ENCODE results near the gene SMPDL3B.

SMPDL3B gene

DNA sequence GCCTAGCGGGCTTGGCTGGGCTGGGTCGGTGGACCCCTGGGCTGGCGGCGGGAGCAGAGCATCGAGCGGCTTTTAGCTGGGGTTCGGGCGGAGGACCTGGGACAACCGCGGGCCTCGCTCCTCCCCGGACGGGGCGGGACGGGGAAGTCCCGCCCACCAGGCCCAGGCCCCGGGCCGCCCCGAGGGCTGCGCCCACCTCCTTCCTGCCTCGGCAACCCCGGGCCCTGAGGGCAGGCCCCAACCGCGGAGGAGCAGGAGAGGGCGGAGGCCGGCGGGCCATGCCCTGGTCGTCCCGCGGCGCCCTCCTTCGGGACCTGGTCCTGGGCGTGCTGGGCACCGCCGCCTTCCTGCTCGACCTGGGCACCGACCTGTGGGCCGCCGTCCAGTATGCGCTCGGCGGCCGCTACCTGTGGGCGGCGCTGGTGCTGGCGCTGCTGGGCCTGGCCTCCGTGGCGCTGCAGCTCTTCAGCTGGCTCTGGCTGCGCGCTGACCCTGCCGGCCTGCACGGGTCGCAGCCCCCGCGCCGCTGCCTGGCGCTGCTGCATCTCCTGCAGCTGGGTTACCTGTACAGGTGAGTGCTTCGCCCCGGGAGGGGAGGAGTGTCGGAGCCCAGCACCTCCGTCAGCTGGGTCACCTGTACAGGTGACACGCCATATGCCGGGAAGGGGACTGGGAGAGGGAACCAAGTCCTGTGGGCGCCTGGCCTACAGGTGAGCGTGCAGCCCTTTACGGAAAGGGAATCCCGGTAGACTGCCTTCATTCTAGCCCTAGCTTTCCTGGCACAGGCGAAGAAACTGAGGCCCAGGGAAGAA, 25.2 kb downstream of the SMPDL3B start, which contains the start of gene XKR8:
Gene XKR8, plus strand, starts transcription at position 182 of the 812 bp plus-strand sequence. Its CDS starts 97 bp downstream, at position 279.
- DNase-seq (ENCODE audit: low read depth) = no peak
- TF ChIP-seq, protein P1, sequence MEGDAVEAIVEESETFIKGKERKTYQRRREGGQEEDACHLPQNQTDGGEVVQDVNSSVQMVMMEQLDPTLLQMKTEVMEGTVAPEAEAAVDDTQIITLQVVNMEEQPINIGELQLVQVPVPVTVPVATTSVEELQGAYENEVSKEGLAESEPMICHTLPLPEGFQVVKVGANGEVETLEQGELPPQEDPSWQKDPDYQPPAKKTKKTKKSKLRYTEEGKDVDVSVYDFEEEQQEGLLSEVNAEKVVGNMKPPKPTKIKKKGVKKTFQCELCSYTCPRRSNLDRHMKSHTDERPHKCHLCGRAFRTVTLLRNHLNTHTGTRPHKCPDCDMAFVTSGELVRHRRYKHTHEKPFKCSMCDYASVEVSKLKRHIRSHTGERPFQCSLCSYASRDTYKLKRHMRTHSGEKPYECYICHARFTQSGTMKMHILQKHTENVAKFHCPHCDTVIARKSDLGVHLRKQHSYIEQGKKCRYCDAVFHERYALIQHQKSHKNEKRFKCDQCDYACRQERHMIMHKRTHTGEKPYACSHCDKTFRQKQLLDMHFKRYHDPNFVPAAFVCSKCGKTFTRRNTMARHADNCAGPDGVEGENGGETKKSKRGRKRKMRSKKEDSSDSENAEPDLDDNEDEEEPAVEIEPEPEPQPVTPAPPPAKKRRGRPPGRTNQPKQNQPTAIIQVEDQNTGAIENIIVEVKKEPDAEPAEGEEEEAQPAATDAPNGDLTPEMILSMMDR (IDR thresholded peaks at IDR 0.05; ENCODE audit: control insufficient read depth, insufficient read depth, low read depth, low read length, missing control alignments) = peak; percentile 24
- peak within 1 kb of the TSS; percentile 77 for H3K4me3 ChIP-seq (ENCODE audit: control insufficient read depth, low read depth, low read length)

DNA sequence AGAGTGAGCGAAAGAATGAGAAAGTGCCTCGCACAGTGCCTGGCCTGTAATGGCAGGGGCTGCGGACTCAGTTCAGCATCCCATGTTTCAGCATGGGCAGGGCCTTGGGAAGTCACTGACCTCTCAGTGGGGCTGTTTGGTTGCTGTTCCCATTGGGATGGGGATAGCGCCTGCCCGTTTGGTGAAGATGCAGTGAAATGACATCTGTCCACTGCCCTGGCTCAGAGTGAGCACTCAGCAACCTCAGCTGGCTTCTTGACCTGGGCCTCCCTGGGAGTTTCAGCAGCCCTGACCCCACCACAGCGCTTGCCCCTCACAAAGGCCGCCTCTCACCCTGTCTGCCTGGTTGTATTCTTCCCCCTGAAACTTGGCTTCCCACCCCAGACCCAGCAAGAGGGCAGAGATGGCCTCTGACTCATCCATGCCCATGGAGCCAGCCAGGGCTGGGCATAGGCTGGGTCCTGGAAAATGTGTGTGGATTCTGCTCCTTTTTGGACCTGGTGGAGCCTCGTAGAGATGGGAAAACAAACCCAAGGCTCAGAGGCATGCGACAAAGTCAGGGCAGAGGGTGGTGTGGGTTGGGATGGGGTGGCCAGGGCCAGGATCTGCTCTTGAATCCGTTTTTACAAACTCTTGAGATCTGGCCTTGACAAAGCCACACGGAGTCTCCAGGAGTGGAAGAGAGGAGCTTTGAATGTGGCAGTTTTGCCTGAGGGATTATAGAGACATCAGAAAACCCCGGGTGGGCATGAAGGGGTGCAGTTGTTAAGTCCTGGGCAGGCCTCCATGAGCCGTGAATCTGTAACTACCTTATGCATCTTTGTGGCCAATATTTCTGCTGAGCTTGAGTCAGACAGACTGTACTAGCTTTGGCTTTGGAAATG, 26.2 kb downstream of the SMPDL3B start:
- peak overlapping the region; percentile 77 for H3K4me3 ChIP-seq (ENCODE audit: control insufficient read depth, low read depth, low read length)
- TF ChIP-seq, protein P1 (IDR thresholded peaks at IDR 0.05; ENCODE audit: control insufficient read depth, insufficient read depth, low read depth, low read length, missing control alignments) = no peak
- no peak for DNase-seq (ENCODE audit: low read depth)

DNA sequence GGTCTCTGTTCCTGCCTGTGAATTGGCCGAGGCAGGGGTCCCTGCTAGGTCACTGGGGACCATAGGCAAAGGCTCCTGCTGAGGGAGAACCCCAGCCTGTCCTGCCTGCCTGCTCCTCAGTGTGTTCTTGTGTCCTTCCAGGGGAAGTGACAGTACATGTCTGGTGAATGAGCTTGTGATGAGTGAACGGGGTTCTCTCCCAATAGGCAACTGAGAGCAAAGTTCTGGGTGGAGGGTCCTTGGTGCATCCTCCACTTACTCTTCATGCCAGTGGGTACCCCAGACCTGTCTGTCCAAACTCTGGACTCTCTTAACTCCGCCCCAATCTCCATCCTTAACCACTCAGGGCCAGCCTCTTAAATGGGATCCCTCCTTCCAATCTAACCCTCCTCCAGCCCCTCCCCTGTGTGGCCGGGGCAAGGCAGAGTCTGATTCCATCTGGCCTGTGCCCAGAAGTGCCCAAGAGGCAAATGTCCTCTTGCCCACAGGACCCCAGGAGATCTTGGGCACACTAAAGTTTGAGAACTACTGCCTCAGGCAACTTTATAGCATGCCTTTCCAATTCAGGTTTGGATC, 26.9 kb downstream of the SMPDL3B start:
- H3K4me3 ChIP-seq (ENCODE audit: control insufficient read depth, low read depth, low read length) = no peak overlapping the region
- TF ChIP-seq, protein P1 (IDR thresholded peaks at IDR 0.05; ENCODE audit: control insufficient read depth, insufficient read depth, low read depth, low read length, missing control alignments) = no peak
- DNase-seq (ENCODE audit: low read depth) = no peak

DNA sequence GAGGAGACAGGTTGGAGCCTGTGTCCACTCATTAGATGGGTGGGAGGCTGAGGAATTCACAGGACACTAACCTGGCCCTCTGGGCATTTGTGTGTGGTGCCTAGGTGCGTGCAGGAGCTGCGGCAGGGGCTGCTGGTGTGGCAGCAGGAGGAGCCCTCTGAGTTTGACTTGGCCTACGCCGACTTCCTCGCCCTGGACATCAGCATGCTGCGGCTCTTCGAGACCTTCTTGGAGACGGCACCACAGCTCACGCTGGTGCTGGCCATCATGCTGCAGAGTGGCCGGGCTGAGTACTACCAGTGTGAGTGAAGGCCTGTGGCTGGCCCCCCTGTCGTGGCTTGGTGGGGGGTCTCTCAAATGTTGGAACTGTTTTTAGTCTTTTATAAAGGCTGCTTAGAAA, 28.6 kb downstream of the SMPDL3B start:
- TF ChIP-seq, protein P1 (IDR thresholded peaks at IDR 0.05; ENCODE audit: control insufficient read depth, insufficient read depth, low read depth, low read length, missing control alignments) = no peak
- H3K4me3 ChIP-seq (ENCODE audit: control insufficient read depth, low read depth, low read length) = no peak overlapping the region
- no peak for DNase-seq (ENCODE audit: low read depth)

DNA sequence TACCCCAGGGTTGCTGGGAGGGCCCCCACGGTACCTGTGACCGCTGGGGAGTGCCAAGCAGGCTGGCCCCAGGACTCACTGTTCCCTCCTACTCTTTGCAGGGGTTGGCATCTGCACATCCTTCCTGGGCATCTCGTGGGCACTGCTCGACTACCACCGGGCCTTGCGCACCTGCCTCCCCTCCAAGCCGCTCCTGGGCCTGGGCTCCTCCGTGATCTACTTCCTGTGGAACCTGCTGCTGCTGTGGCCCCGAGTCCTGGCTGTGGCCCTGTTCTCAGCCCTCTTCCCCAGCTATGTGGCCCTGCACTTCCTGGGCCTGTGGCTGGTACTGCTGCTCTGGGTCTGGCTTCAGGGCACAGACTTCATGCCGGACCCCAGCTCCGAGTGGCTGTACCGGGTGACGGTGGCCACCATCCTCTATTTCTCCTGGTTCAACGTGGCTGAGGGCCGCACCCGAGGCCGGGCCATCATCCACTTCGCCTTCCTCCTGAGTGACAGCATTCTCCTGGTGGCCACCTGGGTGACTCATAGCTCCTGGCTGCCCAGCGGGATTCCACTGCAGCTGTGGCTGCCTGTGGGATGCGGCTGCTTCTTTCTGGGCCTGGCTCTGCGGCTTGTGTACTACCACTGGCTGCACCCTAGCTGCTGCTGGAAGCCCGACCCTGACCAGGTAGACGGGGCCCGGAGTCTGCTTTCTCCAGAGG, 31.8 kb downstream of the SMPDL3B start:
- TF ChIP-seq, protein P1 (IDR thresholded peaks at IDR 0.05; ENCODE audit: control insufficient read depth, insufficient read depth, low read depth, low read length, missing control alignments) = no peak
- no peak for DNase-seq (ENCODE audit: low read depth)
- no peak overlapping the region for H3K4me3 ChIP-seq (ENCODE audit: control insufficient read depth, low read depth, low read length)
